WTC11 (cell line): Measurements from ENCODE around the gene FAM200B. TPM values are rescaled to one million over a fixed set of nuclear protein-coding genes. Genes with fewer than 3 reads are reported as not detected.
A peak's percentile ranks its signal among the peaks of the same experiment; 100 is the strongest.

Experiments used
- ATAC-seq: fragments of 200-7000 bp; cut with Tn5 transposase; 2 replicates; pipeline ENCODE4 v1.10.0; 2021; ENCODE audit warnings: mild to moderate bottlenecking, moderate library complexity
- CTCF ChIA-PET: fragments of 300-600 bp; sonication (Branson Sonifier 250); formaldehyde crosslinking; loops from one replicate; lab custom pipeline; 2021; ENCODE audit warnings: antibody characterized with exemption; lab: Charles Lee
- POLR2A ChIA-PET: fragments of 350-600 bp; sonication (Branson Sonifier 250); formaldehyde crosslinking; loops from one replicate; lab custom pipeline; 2021; ENCODE audit warnings: antibody characterized with exemption; lab: Charles Lee
- DNase-seq: peaks from one replicate; pipeline ENCODE4 v3.0.0; 2021; ENCODE audit warnings: low spot score
- H3K27ac Mint-ChIP-seq: 2 replicates; pipeline ENCODE4 v1.8.0; 2021; ENCODE audit warnings: mixed read lengths
- H3K27me3 Mint-ChIP-seq: 2 replicates; pipeline ENCODE4 v1.8.0; 2021; ENCODE audit warnings: low read depth, mild to moderate bottlenecking, moderate library complexity, mixed read lengths
- H3K36me3 Mint-ChIP-seq: 2 replicates; pipeline ENCODE4 v1.8.0; 2021; ENCODE audit warnings: mixed read lengths
- H3K4me1 Mint-ChIP-seq: 2 replicates; pipeline ENCODE4 v1.8.0; 2022; ENCODE audit warnings: mixed read lengths
- H3K4me3 Mint-ChIP-seq: 2 replicates; pipeline ENCODE4 v1.8.0; 2021; ENCODE audit warnings: mild to moderate bottlenecking, moderate library complexity, mixed read lengths
- H3K9me3 Mint-ChIP-seq: 2 replicates; pipeline ENCODE4 v1.8.0; 2021; ENCODE audit warnings: mixed read lengths
- AFF4 ChIP-seq: sonication (generic); formaldehyde crosslinking; IDR thresholded peaks from 2 replicates; pipeline ENCODE4 v1.8.1; 2023; ENCODE audit warnings: mild to moderate bottlenecking, missing genetic modification reagents, borderline replicate concordance
- ATF2 ChIP-seq: sonication (generic); formaldehyde crosslinking; IDR thresholded peaks from 2 replicates; pipeline ENCODE4 v1.8.1; 2022; ENCODE audit warnings: low read depth, missing genetic modification reagents, borderline replicate concordance
- ATF6 ChIP-seq: sonication (generic); formaldehyde crosslinking; IDR thresholded peaks from 2 replicates; pipeline ENCODE4 v1.8.1; 2023; ENCODE audit warnings: mild to moderate bottlenecking, missing genetic modification reagents
- CBFB ChIP-seq: sonication (generic); formaldehyde crosslinking; IDR thresholded peaks from 2 replicates; pipeline ENCODE4 v1.8.1; 2022; ENCODE audit warnings: mild to moderate bottlenecking, low read depth, missing genetic modification reagents
- CTCF ChIP-seq: fragments of 200-600 bp; IDR thresholded peaks from 2 replicates; pipeline ENCODE4 v1.8.0; 2022; ENCODE audit warnings: antibody characterized with exemption
- E2F5 ChIP-seq: sonication (generic); formaldehyde crosslinking; IDR thresholded peaks from 2 replicates; pipeline ENCODE4 v1.8.1; 2022; ENCODE audit warnings: mild to moderate bottlenecking, moderate library complexity, missing genetic modification reagents
- ERG ChIP-seq: fragments of 250-450 bp; sonication (Bioruptor Pico); IDR thresholded peaks from 2 replicates; pipeline ENCODE4 v1.8.0; 2021; ENCODE audit warnings: mild to moderate bottlenecking
- FOXP4 ChIP-seq: sonication (generic); formaldehyde crosslinking; IDR thresholded peaks from 2 replicates; pipeline ENCODE4 v1.8.0; 2022; ENCODE audit warnings: mild to moderate bottlenecking, missing genetic modification reagents
- GTF2I ChIP-seq: fragments of 250-450 bp; sonication (Bioruptor Pico); conservative IDR thresholded peaks from 2 replicates; pipeline ENCODE4 v1.4.0; 2021; ENCODE audit warnings: mild to moderate bottlenecking
- HMGA2 ChIP-seq: fragments of 250-450 bp; sonication (Bioruptor Pico); IDR thresholded peaks from 2 replicates; pipeline ENCODE4 v1.4.0; 2021; ENCODE audit warnings: mild to moderate bottlenecking, moderate library complexity
- MXD4 ChIP-seq: fragments of 250-450 bp; sonication (Bioruptor Pico); IDR thresholded peaks from 2 replicates; pipeline ENCODE4 v1.8.0; 2021; ENCODE audit warnings: mild to moderate bottlenecking, moderate library complexity, borderline replicate concordance
- MYBL2 ChIP-seq: sonication (generic); formaldehyde crosslinking; IDR thresholded peaks from 2 replicates; pipeline ENCODE4 v1.8.1; 2023; ENCODE audit warnings: mild to moderate bottlenecking, moderate library complexity, missing genetic modification reagents
- NR2C2 ChIP-seq: sonication (generic); formaldehyde crosslinking; IDR thresholded peaks from 2 replicates; pipeline ENCODE4 v1.8.0; 2022; ENCODE audit warnings: mild to moderate bottlenecking, missing genetic modification reagents
- OVOL2 ChIP-seq: fragments of 250-450 bp; sonication (Bioruptor Pico); IDR thresholded peaks from 2 replicates; pipeline ENCODE4 v1.9.0; 2021; ENCODE audit warnings: mild to moderate bottlenecking, borderline replicate concordance
- SOX15 ChIP-seq: fragments of 250-450 bp; sonication (Bioruptor Pico); IDR thresholded peaks from 2 replicates; pipeline ENCODE4 v1.9.0; 2021; ENCODE audit warnings: mild to moderate bottlenecking
- ZNF138 ChIP-seq: sonication (generic); formaldehyde crosslinking; conservative IDR thresholded peaks from 2 replicates; pipeline ENCODE4 v1.8.1; 2022; ENCODE audit warnings: mild to moderate bottlenecking, moderate library complexity, missing genetic modification reagents
- ZNF317 ChIP-seq: sonication (generic); formaldehyde crosslinking; IDR thresholded peaks from 2 replicates; pipeline ENCODE4 v1.8.1; 2023; ENCODE audit warnings: low read depth, mild to moderate bottlenecking, moderate library complexity, missing genetic modification reagents, borderline replicate concordance
- ZNF396 ChIP-seq: fragments of 250-450 bp; sonication (Bioruptor Pico); IDR thresholded peaks from 2 replicates; pipeline ENCODE4 v1.8.0; 2021; ENCODE audit warnings: mild to moderate bottlenecking, moderate library complexity, borderline replicate concordance
- total RNA-seq: library from RNA; stranded (reverse); gene quantifications from 3 replicates; pipeline ENCODE4 v1.2.3, GENCODE V29; 2021

The FAM200B gene
- total RNA-seq, 1 experiment from 2014 or later = 28.4 TPM

GRCh38 chr4:15694431-15694830, 12.8 kb downstream of the FAM200B start (continued):
- TF ChIP-seq FOXP4 (CRISPR knock-in tag) (no peak), ZNF396 (CRISPR knock-in tag) (no peak), AFF4 (CRISPR knock-in tag) (no peak), ATF2 (CRISPR knock-in tag) (no peak), SOX15 (CRISPR knock-in tag) (no peak), ATF6 (no peak), CBFB (CRISPR knock-in tag) (no peak), MXD4 (CRISPR knock-in tag) (no peak), GTF2I (CRISPR knock-in tag) (no peak), E2F5 (no peak), MYBL2 (CRISPR knock-in tag) (no peak), ZNF317 (no peak)

GRCh38 chr4:15695240-15695699, 13.6 kb downstream of the FAM200B start:
- H3K27ac Mint-ChIP-seq = no peak overlapping the region
- POLR2A ChIA-PET = no interaction called here
- CTCF ChIA-PET = interaction anchor here (0.6 to 0.8 kb wide), 3 partner anchors 20 to 53 kb away, joined by 3 to 4 read pairs (median 3); no protein-coding TSS in a partner anchor
- H3K36me3 Mint-ChIP-seq = peaks cover 12% of the 10 kb centered on the region
- ATAC-seq = peak; percentile 70
- no peak overlapping the region for H3K4me3 Mint-ChIP-seq
- DNase-seq = peak; percentile 23
- peaks cover 40% of the 10 kb centered on the region for H3K9me3 Mint-ChIP-seq
- H3K27me3 Mint-ChIP-seq = no peaks in the 10 kb centered on the region; the same call in 1 of the 2 replicates
- H3K4me1 Mint-ChIP-seq = peaks cover 49% of the 10 kb centered on the region
- TF ChIP-seq ERG (CRISPR knock-in tag) (no peak), ZNF138 (CRISPR knock-in tag) (no peak), CTCF (no peak), HMGA2 (CRISPR knock-in tag) (no peak), NR2C2 (CRISPR knock-in tag) (no peak), OVOL2 (no peak), GTF2I (CRISPR knock-in tag) (no peak)
